ENCODE measurements around the gene CACNA1S.

DNA sequence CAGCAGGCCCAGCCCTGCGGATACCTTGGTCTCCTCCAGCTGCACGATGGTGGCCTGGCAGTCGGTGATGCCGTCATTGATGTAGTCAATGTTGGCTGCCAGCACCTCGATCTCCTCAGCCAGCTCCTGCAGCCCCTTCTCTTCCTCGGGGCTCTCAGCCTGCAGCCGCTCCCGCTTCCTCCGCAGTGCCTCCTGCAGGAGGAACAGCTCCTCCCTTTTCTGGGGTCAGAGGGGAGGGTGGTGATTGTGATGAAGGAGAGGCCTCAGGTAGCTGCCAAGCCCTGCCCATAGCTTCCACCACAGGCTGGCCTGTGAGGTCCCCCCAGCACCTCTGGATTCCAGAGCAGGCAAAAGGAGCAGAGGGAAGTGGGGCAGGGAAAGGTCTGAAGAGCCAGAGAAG, 122.1 kb downstream of the CACNA1S start:
- TF ChIP-seq POLR2AphosphoS5 (IDR thresholded peaks at IDR 0.05) = no peak
- TF ChIP-seq, protein P1, sequence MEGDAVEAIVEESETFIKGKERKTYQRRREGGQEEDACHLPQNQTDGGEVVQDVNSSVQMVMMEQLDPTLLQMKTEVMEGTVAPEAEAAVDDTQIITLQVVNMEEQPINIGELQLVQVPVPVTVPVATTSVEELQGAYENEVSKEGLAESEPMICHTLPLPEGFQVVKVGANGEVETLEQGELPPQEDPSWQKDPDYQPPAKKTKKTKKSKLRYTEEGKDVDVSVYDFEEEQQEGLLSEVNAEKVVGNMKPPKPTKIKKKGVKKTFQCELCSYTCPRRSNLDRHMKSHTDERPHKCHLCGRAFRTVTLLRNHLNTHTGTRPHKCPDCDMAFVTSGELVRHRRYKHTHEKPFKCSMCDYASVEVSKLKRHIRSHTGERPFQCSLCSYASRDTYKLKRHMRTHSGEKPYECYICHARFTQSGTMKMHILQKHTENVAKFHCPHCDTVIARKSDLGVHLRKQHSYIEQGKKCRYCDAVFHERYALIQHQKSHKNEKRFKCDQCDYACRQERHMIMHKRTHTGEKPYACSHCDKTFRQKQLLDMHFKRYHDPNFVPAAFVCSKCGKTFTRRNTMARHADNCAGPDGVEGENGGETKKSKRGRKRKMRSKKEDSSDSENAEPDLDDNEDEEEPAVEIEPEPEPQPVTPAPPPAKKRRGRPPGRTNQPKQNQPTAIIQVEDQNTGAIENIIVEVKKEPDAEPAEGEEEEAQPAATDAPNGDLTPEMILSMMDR (IDR thresholded peaks at IDR 0.05) = no peak
